ENCODE results near the gene SLC12A7.

DNA sequence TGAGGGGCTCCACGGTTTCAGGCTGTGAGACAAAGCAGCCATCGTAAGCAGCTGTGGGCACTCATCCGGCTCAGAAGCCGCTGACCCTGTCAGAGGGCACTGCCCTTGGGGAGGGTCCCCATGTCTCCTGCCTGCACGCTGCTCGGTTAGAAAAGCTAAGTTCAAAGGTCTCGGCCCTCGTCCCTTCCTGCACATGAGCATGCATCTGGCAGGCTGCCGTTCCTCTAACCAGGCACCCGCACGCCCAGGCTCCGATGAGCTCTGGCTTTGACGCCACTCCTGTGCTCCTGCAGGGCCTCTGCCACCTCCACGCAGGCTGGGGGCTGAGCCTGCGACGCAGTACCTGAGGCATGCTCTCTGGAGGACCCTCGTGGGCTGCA is 52.0 kb downstream of the SLC12A7 start:
- TF ChIP-seq, protein P1, sequence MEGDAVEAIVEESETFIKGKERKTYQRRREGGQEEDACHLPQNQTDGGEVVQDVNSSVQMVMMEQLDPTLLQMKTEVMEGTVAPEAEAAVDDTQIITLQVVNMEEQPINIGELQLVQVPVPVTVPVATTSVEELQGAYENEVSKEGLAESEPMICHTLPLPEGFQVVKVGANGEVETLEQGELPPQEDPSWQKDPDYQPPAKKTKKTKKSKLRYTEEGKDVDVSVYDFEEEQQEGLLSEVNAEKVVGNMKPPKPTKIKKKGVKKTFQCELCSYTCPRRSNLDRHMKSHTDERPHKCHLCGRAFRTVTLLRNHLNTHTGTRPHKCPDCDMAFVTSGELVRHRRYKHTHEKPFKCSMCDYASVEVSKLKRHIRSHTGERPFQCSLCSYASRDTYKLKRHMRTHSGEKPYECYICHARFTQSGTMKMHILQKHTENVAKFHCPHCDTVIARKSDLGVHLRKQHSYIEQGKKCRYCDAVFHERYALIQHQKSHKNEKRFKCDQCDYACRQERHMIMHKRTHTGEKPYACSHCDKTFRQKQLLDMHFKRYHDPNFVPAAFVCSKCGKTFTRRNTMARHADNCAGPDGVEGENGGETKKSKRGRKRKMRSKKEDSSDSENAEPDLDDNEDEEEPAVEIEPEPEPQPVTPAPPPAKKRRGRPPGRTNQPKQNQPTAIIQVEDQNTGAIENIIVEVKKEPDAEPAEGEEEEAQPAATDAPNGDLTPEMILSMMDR (IDR thresholded peaks at IDR 0.05): no peak
- no peak for TF ChIP-seq POLR2A (IDR thresholded peaks at IDR 0.05)

Measured in heart left ventricle (tissue), 13 donors.